ENCODE data around the gene GOLGA2.
"Not testable (repeated sequence)": the region's sequence is repeated elsewhere in the genome, so short reads cannot be mapped to it uniquely, and the experiment has no call there.

The GOLGA2 gene

DNA sequence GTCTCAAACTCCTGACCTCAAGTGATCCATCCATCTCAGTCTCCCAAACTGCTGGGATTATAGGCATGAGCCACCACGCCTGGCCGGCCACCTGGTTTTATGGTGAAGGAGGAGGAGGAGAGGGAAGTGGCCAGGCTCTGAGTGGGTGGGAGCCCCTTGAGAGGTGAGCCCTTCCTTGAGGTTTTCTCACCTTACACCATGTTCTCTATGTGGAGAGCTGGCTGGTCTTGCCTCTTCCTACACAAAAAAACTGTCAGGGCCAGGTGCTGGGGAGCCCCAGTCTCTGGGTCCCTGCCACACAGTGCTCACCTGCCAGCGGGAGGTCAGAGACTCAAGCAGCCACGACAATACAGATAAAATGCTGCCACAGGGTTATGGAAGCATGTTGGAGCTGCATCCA, 18.3 kb upstream of the GOLGA2 start:
- DNase-seq (ENCODE audit: low spot score) = no peak

DNA sequence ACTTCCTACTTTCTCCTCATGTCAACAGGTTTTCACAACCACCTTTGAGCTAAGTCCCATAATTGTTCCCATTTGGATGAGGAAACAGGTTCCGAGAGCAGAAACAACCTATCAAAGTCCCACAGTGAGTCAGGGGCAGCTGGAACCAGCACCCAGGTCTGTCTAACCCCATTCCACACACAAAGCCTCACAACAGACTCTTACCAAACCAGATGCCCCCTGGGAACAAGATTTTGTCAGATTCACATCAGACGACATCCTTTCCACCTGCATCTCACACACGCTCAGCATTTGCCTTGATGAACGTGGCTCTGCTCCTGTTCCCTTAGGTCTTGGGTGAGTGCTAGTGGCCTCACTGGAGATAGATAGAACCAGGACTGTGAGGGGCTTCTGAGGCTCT, 17.3 kb upstream of the GOLGA2 start:
- no peak for DNase-seq (ENCODE audit: low spot score)

DNA sequence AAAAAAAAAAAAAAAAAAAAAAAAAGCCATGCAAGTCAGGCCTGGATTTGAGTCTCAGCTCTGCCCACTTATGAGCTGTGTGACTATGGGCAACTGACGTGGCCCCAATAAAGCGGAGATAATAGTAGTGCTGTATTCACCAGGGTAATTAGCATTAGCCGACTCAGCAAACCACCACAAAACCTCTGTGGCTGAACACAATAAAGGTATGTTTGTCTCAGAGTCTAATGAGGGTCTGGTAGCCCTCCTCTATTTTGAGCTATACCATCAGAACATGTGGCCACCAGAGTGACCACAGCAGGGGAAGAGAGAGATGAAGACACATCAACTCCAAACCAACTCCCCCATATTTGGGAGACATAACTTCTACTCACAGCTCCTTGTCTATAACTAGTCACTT, 16.2 kb upstream of the GOLGA2 start:
- no peak for DNase-seq (ENCODE audit: low spot score)

DNA sequence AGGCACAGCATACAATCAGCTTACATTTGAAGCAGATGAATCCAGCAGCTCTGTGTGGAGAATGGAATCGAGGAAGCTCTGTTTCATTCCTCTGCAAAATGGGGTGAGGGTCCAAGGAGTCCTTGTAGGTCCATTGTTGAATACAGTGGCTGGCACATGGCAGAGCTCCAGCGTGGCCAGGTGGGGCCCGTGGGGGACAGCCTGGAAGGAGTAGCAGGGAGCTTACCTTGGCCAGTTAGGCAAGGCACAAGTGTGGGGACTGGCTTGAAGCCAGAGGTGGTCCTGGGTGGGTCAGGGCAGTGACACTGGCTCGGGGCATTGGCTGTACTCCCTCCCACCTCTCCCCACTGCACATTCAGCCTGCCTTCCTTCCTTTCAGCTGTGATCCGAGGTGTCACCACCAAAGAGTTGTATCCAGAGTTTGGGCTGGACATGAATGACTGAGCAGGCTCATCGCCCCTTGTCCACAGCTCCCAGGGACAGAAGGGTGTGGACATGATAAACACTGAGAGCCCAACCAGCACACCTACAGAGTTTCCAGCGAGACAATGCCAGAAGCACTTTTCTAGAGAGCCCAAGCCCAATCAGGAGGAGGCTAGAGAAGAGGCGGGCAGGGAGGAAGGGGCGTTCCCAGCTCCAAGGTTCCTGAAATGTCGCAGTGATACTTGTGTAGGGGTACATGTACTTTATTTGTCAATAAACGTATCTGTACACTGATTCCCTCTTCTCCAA, 12.6 kb upstream of the GOLGA2 start:
- no peak for DNase-seq (ENCODE audit: low spot score)

DNA sequence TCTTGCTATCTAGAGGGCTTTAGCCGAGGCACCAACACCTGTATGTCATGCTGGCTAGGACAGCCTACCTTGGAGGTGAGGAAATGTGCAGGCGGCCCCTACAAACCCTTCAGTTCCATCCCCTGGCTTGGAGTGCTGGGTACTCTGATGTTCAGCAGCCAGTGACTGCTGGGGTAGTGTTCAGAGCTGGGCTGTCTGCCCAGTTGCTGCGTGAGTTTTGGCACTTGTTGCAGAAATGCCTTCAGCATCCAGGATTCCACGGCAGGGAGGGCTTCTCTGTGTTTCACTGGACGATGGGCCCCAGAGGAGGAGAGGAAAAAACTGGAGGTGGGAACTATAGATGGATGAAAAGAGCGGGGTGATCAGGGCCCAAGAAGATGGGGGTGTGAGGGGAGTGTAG, 10.6 kb upstream of the GOLGA2 start:
- no peak for DNase-seq (ENCODE audit: low spot score)

DNA sequence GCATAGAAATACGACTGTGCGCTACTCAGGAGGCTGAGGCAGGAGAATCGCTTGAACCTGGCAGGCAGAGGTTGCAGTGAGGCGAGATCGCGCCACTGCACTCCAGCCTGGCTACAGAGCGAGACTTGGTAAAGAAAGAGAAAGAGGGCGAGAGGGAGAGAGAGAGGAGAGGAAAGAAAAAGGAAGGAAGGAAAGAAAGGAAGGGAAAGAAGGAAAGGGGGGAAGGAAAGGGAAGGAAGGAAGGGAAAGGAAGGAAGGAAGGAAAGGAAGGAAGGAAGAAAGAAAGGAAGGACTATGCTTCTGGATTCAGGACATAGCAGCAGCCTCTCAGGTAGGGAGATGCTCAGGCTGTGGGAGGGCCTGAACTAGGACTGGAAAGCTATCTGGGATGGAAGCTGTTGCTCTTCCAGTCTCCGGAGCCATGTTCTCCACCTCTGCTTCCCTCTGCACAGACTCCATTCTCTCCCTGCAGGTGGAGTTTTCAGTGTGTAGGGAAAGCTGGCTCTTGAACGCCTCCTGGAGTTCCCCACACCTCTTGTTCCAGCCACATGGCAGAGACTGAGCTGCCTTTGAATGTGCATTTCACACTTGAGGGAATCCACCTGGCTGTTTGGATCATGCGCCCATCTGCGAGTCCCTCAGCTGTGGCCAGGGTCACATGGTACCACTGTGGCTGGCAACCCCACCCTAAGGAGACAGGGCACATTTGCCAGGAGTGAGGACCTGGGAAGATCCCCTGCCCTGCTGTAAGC, 9.4 kb upstream of the GOLGA2 start:
- no peak for DNase-seq (ENCODE audit: low spot score)

DNA sequence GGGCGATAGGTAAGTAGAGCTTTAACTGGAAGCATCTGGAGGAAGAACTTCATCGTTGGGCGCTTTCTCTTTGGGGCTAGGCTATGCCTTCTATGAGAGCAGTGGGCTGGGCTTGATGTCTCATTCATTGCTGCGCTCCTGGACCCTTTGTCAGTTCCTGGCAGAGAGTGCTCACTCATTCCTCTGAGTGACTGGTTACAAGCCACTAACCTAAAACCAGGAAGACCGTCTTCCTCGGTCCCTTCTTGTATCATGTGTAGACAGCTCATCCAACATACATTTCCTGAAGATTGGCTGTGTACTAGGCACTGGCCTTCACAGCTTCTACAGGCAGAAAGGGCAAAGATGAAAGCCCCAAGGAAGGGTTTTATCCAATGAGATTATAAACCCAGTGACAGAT, 6.7 kb upstream of the GOLGA2 start:
- no peak for DNase-seq (ENCODE audit: low spot score)

DNA sequence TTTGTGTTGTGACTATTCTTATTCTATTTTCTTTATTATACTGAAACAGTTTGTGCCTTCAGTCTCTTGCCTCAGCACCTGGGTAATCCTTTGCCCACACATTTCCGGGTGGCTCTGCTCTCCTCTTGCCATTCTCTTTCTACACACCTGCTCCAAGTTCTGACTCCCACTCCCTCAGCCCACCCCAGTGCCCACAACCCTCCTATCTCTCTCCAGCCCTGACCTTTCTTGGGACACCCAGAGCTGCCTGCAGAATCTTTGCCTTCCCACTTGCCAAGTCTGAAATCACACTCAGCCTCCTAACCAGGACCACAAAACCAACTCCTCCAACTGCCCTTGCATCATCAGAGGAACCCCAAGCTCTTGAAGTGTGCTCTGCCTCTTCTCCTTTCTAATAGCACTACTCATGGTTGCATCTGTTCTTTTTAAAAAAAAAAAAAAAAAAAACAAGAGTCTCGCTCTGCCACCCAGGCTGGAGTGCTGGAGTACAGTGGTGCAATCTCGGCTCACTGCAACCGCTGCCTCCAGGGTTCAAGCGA, 4.3 kb upstream of the GOLGA2 start:
- no peak for DNase-seq (ENCODE audit: low spot score)

DNA sequence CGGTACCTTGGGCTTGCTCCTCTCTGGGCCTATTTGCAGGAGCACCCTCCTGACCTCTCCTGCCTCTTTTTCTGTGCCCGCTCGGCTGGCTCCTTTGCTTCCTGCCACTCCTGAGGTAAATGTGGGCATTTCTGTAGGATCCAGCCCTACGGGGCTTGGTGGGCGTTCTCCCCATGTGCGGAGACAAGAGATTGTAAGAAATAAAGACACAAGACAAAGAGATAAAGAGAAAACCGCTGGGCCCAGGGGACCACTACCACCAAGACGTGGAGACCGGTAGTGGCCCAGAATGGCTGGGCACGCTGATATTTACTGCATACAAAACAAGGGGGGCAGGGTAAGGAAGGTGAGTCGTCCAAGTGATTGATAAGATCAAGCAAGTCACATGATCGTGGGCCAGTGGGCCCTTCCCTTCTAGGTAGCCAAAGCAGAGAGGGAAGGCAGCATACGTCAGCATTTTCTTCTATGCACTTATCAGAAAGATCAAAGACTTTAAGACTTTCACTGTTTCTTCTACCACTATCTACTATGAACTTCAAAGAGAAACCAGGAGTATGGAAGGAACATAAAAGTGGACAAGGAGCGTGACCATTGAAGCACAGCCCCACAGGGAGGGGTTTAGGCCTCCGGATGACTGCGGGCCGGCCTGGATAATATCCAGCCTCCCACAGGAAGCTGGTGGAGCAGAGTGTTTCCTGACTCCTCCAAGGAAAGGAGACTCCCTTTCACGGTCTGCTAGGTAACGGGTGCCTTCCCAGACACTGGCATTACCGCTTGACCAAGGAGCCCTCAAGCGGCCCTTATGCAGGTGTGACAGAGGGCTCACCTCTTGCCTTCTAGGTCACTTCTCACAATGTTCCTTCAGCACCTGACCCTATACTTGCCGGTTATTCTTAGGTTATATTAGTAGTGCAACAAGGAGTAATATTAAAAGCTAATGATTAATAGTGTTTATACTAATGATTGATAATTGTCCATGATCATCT, 3.6 kb upstream of the GOLGA2 start:
- DNase-seq (ENCODE audit: low spot score) = not testable (repeated sequence)

DNA sequence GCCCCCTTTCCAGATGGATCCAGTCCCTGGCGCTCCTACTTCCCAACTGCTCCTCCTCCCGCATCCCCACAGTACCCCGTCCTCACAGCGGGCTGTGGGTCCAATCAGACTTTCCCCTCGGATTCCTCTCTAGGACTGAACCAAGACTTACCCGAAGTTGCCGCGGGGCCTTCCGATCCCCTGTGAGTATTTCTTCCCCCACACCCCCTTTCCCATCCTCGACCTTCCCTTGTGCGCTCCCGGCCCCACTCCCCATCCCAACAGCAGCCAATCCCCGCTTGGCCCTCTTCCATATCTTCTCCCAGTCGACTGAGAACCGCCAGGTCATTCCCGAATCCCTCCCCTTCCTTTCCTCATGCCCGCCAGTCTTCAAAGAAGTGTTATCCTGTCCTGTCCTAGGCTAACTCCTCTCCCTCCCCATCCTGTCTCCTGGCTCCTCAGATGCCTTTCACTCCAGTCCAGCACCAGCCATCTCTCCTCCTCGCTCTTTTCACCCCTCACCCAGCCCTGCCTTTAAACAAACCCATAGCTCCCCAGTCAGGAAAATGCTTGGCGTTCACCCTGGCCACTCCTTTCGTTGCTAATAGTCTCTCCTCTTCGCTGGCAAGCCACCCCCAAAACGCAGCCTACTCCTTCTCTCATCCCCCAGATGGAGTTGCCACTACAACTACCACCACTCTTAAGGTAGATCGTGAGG, 915 bp upstream of the GOLGA2 start:
- peak; percentile 42 for DNase-seq (ENCODE audit: low spot score)

DNA sequence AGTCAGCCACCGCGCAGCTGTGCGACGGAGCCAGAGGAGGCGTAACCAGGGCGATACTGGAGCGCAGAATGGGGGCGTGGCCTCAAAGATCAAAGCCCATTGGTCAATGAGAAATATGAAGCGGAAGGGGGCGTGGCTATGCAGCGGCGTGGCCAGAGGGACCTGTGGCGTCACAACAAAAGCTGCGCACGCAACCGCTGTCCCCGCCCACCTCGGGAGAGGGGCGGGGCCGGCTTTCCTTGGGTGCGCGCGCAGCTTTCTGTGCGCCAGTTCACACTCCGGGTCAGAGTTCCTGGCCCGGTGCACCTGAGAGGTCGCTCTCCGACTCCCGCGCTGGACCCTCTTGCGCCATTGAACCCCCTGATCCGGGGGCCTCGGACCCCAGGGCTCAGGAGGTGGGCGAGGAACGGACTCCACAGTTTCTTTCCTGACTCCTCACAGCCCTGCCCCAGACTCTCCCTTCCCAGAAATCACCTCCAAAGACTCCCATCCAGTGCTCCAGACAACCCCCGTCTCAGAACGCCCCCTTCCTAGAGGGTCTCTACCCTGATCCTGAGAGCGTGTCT, 284 bp upstream of the GOLGA2 start, which contains the start of gene SWI5:
SWI5 (plus strand) TSS at position 269 of the 566 bp plus-strand sequence.
- peak; percentile 100 for DNase-seq (ENCODE audit: low spot score)

DNA sequence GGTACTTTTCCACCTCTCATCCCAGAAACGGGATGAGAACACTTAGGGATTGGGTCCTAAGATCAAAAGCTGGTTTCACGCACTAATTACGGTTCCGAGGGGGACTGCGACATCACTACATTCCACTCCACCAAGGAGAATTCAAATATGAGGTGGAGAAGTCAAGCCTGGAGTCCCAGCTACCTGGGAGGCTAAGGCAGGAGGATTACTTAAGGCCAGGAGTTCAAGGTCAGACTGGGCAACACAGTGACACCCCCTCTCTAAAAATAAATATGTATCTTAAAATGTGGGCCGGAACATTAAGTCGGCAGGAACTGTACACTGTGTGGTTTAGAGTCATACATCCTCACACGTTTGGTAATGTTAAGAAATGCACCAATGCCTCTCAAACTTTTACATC, 1.6 kb downstream of the GOLGA2 start:
- DNase-seq (ENCODE audit: low spot score) = no peak

DNA sequence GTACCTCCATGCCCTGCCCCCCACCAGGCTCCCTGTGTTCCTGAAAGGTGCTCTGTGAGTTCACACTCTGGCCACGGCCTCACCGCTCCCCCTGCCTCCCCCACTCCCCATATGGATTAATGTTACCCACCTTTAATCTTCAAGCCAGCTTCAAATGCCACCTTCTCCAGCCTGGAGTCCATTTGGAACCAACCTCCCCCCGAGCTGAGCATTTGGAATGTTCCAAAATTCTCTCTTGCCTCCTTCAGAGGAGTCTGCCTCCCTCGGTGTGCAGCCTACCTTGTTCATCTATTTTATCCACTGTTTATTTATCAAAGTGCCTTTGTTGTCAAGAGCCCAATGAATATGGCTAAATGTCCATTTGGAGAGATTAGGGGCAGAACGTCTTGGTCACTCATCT, 4.3 kb downstream of the GOLGA2 start:
- no peak for DNase-seq (ENCODE audit: low spot score)

DNA sequence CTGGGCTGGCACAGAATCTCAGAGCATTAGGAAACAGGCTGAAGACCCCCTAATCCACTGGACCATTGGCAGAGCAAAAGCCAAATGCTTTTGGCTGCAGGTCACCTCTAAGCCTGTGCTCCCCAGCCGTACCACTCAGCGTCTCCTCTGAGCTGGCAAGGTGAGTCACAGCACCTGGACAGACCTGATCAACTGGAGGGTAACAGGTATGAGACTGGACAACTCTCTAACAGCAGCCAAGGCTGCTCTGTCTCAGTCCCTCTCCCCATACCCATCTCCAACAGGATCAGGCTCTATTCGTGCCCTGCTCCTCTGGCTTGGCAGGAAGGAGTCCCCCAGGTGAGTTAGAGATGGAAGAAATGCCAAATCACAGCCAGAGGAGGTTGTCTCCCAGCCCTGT, 4.7 kb downstream of the GOLGA2 start:
- DNase-seq (ENCODE audit: low spot score) = no peak

DNA sequence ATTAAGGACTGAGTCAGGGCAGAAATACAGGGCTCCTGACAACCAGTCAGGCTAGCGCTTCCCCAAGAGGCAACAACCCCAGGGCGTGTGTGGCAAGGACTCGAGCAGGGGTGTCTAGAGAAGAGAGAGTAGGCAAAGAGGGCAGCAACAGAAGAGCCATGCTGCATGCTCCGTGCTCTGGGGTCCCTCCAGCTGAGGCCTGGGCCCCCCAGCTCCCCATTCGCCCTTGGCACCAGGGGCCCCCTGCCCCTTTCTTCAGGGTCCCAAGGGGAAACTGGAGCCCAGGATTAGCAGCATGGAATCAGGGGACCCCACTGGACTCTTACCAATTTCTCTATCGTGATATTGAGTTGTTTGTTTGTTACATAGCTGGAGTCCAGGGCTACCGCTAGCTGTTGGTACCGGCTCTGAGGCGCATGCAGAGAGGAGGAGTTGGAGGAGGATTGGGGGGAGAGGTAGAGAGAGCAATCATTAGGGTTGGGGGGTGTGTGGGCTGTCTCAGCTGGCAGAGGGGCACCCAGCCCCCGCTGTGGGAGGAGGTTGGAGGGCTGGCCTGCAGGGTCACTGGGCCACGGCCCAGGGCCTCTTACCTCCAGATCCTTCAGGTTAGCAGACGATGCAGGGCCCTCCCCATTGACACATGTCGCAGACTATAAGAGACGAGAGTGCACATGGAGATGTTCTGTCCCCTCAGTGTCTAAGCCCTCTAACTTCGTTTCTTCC, 8.8 kb downstream of the GOLGA2 start:
- DNase-seq (ENCODE audit: low spot score) = no peak

DNA sequence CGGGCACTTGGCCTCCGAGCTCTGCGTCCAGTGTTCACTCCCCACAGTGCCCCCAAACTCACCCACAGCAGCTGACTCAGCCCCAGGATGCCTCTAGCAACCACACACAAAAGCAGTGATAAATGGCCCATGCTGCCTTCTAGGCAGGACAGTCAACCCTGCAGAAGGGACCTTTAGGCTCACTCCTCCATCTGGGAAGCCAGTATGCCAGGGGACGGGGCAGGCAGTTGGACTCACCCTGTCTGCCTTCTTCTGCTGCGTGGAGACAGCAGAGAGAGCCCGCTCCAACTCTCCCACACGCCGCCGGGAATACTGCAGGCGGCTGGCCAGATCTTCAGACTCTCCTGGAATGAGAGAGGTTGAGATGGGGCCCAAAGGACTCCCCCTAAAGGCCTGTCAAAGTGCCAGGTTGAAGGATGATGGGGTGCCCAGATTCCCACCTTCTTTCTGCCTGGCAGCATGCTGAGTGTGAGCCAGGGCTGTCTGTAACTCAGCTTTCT, 10.4 kb downstream of the GOLGA2 start:
- DNase-seq (ENCODE audit: low spot score) = no peak

DNA sequence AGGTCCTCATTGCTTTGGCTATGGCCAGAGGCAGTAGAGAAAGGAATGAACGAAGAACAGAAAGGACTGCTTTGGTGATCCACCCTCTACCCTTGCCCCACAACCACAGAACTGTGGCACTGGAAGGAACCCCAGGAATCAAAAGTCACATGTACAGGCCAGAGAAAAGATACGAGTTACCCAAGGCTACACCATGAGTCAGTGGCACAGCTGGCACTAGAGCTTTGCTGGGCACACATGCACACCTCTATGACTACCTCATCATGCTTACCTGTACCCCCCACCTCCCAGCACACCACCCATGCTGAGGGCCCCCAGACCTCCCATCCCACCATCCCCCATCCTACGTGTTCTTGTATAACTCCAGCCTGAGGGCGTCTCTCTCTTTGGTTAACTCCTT, 13.1 kb downstream of the GOLGA2 start:
- no peak for DNase-seq (ENCODE audit: low spot score)

DNA sequence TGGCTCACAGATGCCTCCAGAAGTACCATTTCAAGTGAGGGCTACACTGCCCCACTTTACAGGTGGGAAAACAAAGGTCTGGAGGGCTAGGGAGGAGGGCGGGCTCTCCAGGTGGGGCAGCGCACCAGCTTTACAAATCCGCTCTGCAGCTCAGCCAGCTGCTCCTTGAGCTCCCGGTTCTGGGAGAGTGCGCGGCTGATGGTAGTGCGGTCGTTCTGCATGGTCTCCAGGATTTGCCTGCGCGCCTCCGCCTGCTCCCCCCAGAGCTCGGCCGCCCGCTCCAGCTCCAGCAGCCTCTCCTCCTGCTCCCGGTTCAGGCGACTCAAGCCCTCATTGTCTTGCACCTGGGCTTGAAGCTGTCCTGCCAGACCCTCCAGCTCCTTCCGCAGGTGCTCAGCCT, 15.5 kb downstream of the GOLGA2 start:
- DNase-seq (ENCODE audit: low spot score) = no peak

DNA sequence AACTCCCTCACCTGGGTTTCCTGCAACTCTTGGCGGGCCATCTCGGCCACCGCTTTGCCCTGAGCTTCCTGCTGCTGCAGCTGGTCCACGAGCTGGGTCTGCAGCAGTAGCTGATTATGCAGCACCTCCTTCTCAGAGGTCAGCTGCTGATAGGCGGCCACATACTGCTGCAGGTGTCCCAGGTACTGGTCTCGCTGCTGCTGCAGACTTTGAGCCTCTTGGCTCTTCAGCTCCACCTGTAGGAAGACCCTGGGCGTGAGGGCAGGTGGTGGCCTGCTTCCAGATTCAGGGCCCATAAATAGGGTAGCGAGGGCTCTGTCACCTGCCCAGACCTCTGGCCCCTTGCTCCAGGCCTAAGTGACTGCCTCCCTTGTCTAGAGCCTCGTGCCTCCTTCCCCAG, 16.7 kb downstream of the GOLGA2 start:
- DNase-seq (ENCODE audit: low spot score) = no peak

DNA sequence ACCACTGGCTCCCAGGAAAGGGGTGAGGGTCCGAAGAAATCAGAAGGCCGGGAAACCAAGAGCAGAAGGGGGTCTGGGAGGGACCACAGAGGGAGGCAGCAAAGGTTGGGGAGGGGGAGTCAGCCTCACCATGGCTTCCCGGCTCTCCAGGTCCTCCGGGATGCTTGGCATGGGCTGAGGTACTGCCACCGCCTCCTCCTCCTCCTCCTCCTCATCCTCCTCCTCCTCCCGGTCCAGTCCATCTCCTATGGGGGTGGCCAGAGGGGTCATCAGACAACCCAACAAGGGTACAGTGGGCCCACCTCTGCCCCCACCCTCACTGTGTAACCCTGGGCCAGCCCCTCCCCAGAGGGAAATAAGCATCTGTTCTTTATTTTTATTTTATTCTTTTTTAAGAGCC, 17.5 kb downstream of the GOLGA2 start:
- no peak for DNase-seq (ENCODE audit: low spot score)

All from COLO829 (cell line).